ENCODE measurements around the gene SLC16A14. TPM values are rescaled to one million over a fixed set of nuclear protein-coding genes. Genes with fewer than 3 reads are reported as not detected.

Gene SLC16A14
- total and polyA plus RNA-seq, 2 of the 8 experiments (the other 6 are each of a cell fraction or from before 2014, with no cell fraction given), result 2.1 to 3.0 TPM

GRCh38 chr2:230106771-230107170 is 38.0 kb upstream of the SLC16A14 start:
- Histone ChIP-seq H3K27ac (ENCODE audit: low read depth, low read length) (no peak overlapping the region), H3K18ac (ENCODE audit: extremely low read depth, low read length) (no peak overlapping the region), H2BK5ac (ENCODE audit: low read depth, low read length) (no peak overlapping the region), H3K27me3 (replicated peaks in 1 of 4; ENCODE audit: control insufficient read depth in 3 of 4, extremely low read depth in 1 of 4, insufficient read depth in 3 of 4, low read length in 3 of 4) (no peaks in the 10 kb centered on the region), H3K79me1 (ENCODE audit: low read depth, low read length) (no peaks in the 10 kb centered on the region), H4K91ac (replicated peaks; ENCODE audit: insufficient read length, low read length) (no peak overlapping the region), H3K23me2 (ENCODE audit: low read depth, low read length) (no peaks in the 10 kb centered on the region), H4K8ac (ENCODE audit: extremely low read depth, insufficient read depth, low read length) (no peak overlapping the region), H3K14ac (ENCODE audit: insufficient read length) (no peak overlapping the region), H3K4me3 (ENCODE audit: extremely low read depth in 1 of 4, insufficient read depth in 2 of 4, low read depth in 3 of 4, low read length in 4 of 4) (no peak overlapping the region), H3K79me2 (ENCODE audit: control insufficient read depth in 1 of 2, insufficient read depth in 2 of 2, low read length in 2 of 2) (no peaks in the 10 kb centered on the region), H3K56ac (replicated peaks; ENCODE audit: insufficient read length, low read depth, low read length) (no peak overlapping the region), H3K4me2 (ENCODE audit: insufficient read depth in 1 of 2, low read depth in 2 of 2, low read length in 2 of 2) (no peak overlapping the region), H4K20me1 (replicated peaks in 1 of 2; ENCODE audit: control insufficient read depth in 1 of 2, insufficient read depth in 2 of 2, low read length in 2 of 2) (no peaks in the 10 kb centered on the region), H4K5ac (ENCODE audit: insufficient read length, low read depth, low read length) (no peak overlapping the region), H3K36me3 (ENCODE audit: control insufficient read depth in 2 of 4, insufficient read depth in 4 of 4, low read length in 3 of 4) (no peaks in the 10 kb centered on the region), H3K9me3 (ENCODE audit: insufficient read depth in 2 of 2, low read depth in 1 of 2, low read length in 1 of 2) (no peaks in the 10 kb centered on the region), H3K9ac (replicated peaks in 1 of 4; ENCODE audit: extremely low read depth in 1 of 4, low read depth in 3 of 4, low read length in 3 of 4) (no peak overlapping the region), H3K23ac (ENCODE audit: insufficient read length) (no peak overlapping the region), H2AK5ac (ENCODE audit: low read depth, low read length) (no peak overlapping the region), H2BK20ac (ENCODE audit: low read length) (no peak overlapping the region), H2BK15ac (ENCODE audit: low read length) (no peak overlapping the region), H2BK12ac (ENCODE audit: low read depth, low read length) (no peak overlapping the region), H2BK120ac (replicated peaks; ENCODE audit: low read depth, low read length) (no peak overlapping the region), H3K4ac (replicated peaks; ENCODE audit: insufficient read length, low read depth, low read length) (no peak overlapping the region), H3K4me1 (replicated peaks in 1 of 4; ENCODE audit: control insufficient read depth in 3 of 4, insufficient read depth in 4 of 4, low read length in 3 of 4) (no peaks in the 10 kb centered on the region), H2AFZ (ENCODE audit: low read length) (no peak overlapping the region)
- FAIRE-seq (no peak), DNase-seq (ENCODE audit: low read depth in 1 of 2, low spot score in 2 of 2) (no peak)
- ChIA-PET POLR2A (ENCODE audit: partially characterized antibody) (no interaction called here), CTCF (ENCODE audit: partially characterized antibody) (interaction anchor here (1.0 kb wide), 1 partner anchor 217 kb away, joined by 4 read pairs; no protein-coding TSS in a partner anchor)
- WGBS, 2 experiments (ENCODE audit: extremely low coverage in 1 of 2, insufficient coverage in 1 of 2, insufficient read length in 1 of 2, insufficient replicate concordance in 2 of 2, low coverage in 1 of 2, low lambda C conversion rate in 2 of 2, missing lambda C conversion rate in 1 of 2), result 94% methylated on average over 1 of the region's 1 CpG; no CpG with 5 or more reads in 1 of the 2 experiments
- no peak for TF ChIP-seq HDAC6 (IDR thresholded peaks at IDR 0.05; ENCODE audit: low read depth, low read length)
